K562 (cell line): ENCODE results near the gene EYA2. TPM values are rescaled to one million over a fixed set of nuclear protein-coding genes. Genes with fewer than 3 reads are reported as not detected.
A peak's percentile ranks its signal among the peaks of the same experiment; 100 is the strongest.

Source experiments
- BCLAF1 ChIP-seq, 2 experiments: fragments of 450-650 bp in 1 of 2; IDR thresholded peaks; 2 replicates each; pipeline ENCODE4 v1.6.1; 2011 to 2017; ENCODE audit warnings: low read depth in 2 of 2, antibody characterized with exemption in 1 of 2, borderline replicate concordance in 1 of 2, low read length in 1 of 2, mild to moderate bottlenecking in 1 of 2, mixed read lengths in 1 of 2; ENCODE audit not compliant: control insufficient read depth in 1 of 2
- BRD9 ChIP-seq: fragments of 450-650 bp; IDR thresholded peaks from 2 replicates; pipeline ENCODE4 v1.6.1; 2018; ENCODE audit warnings: low read depth; ENCODE audit not compliant: partially characterized antibody
- CBFA2T2 ChIP-seq: fragments of 450-650 bp; conservative IDR thresholded peaks from 2 replicates; pipeline ENCODE4 v1.6.1; 2017; ENCODE audit warnings: mild to moderate bottlenecking
- CBFA2T3 ChIP-seq: fragments of 450-650 bp; IDR thresholded peaks from 2 replicates; pipeline ENCODE4 v1.6.1; 2017
- ETV1 ChIP-seq: fragments of 450-650 bp; conservative IDR thresholded peaks from 2 replicates; pipeline ENCODE4 v1.6.1; 2016; ENCODE audit warnings: missing genetic modification characterization, control low read depth, low read depth, missing compliant biosample characterization
- ETV6 ChIP-seq, 3 experiments: fragments of 150-350 bp in 1 of 3; sonication (generic) in 1 of 3; formaldehyde crosslinking in 1 of 3; IDR thresholded peaks; 2 replicates each; pipeline versions ENCODE4 v1.6.1 to v1.8.0; 2014 to 2022; ENCODE audit warnings: borderline replicate concordance in 2 of 3, low read depth in 2 of 3, antibody characterized with exemption in 1 of 3, low read length in 1 of 3, mild to moderate bottlenecking in 1 of 3, missing genetic modification reagents in 1 of 3
- EWSR1 ChIP-seq: fragments of 450-650 bp; IDR thresholded peaks from 2 replicates; pipeline ENCODE4 v1.6.1; 2018; ENCODE audit warnings: borderline replicate concordance, mild to moderate bottlenecking, low read depth, moderate library complexity; ENCODE audit not compliant: partially characterized antibody
- HDAC3 ChIP-seq: fragments of 450-650 bp; IDR thresholded peaks from 2 replicates; pipeline ENCODE4 v1.6.1; 2018; ENCODE audit warnings: borderline replicate concordance, mild to moderate bottlenecking, moderate library complexity; ENCODE audit not compliant: partially characterized antibody
- HMBOX1 ChIP-seq: sonication (generic); IDR thresholded peaks from 2 replicates; pipeline ENCODE4 v1.6.1; 2016
- HNRNPUL1 ChIP-seq: fragments of 200-400 bp; formaldehyde crosslinking; IDR thresholded peaks from 2 replicates; pipeline ENCODE4 v1.6.1; 2017; ENCODE audit warnings: low read length
- IFI16 ChIP-seq: fragments of 250-450 bp; sonication (Bioruptor Pico); IDR thresholded peaks from 2 replicates; pipeline ENCODE4 v2.1.2; 2022; ENCODE audit warnings: mild to moderate bottlenecking, inconsistent platforms
- MLX ChIP-seq, 2 experiments: fragments of 450-650 bp in 1 of 2; sonication (generic) in 1 of 2; formaldehyde crosslinking; conservative IDR thresholded peaks; 2 replicates each; pipeline versions ENCODE4 v1.4.0 to v1.8.1; 2020 to 2022; ENCODE audit warnings: mild to moderate bottlenecking in 1 of 2, missing genetic modification reagents in 1 of 2
- PHF20 ChIP-seq: fragments of 450-650 bp; IDR thresholded peaks from 2 replicates; pipeline ENCODE4 v1.6.1; 2018; ENCODE audit not compliant: partially characterized antibody
- PHF21A ChIP-seq: fragments of 450-650 bp; IDR thresholded peaks from 2 replicates; pipeline ENCODE4 v1.6.1; 2017; ENCODE audit warnings: low read depth, borderline replicate concordance
- RAD21 ChIP-seq, 2 experiments: fragments of 250-450 bp in 1 of 2; fragments of 450-650 bp in 1 of 2; sonication (Bioruptor Pico) in 1 of 2; formaldehyde crosslinking in 1 of 2; IDR thresholded peaks in 1 of 2; conservative IDR thresholded peaks in 1 of 2; 2 replicates each; pipeline versions ENCODE4 v1.4.0 to v1.8.0; 2020 to 2022; ENCODE audit warnings: mild to moderate bottlenecking in 2 of 2, moderate library complexity in 1 of 2
- RFX7 ChIP-seq: fragments of 250-450 bp; sonication (Bioruptor Pico); IDR thresholded peaks from 2 replicates; pipeline ENCODE4 v1.5.1; 2021; ENCODE audit warnings: mild to moderate bottlenecking
- SMARCC2 ChIP-seq: fragments of 450-650 bp; IDR thresholded peaks from 2 replicates; pipeline ENCODE4 v1.6.1; 2017; ENCODE audit warnings: antibody characterized with exemption, moderate library complexity, mild to moderate bottlenecking, low read depth
- SRSF1 ChIP-seq: fragments of 200-400 bp; formaldehyde crosslinking; IDR thresholded peaks from 2 replicates; pipeline ENCODE4 v1.6.1; 2017; ENCODE audit warnings: mild to moderate bottlenecking, low read depth, low read length, moderate library complexity
- ZBTB49 ChIP-seq: sonication (generic); formaldehyde crosslinking; IDR thresholded peaks from 2 replicates; pipeline ENCODE4 v1.8.0; 2022; ENCODE audit warnings: missing genetic modification reagents, mild to moderate bottlenecking, borderline replicate concordance
- ZNF133 ChIP-seq: fragments of 250-450 bp; sonication (Bioruptor Pico); IDR thresholded peaks from 2 replicates; pipeline ENCODE4 v1.4.0; 2020; ENCODE audit warnings: mild to moderate bottlenecking
- ZNF584 ChIP-seq: fragments of 200-800 bp; sonication (Bioruptor generic); IDR thresholded peaks from 2 replicates; pipeline ENCODE4 v1.6.1; 2016; ENCODE audit warnings: low read depth, mild to moderate bottlenecking, missing genetic modification characterization, missing compliant biosample characterization
- polyA plus RNA-seq, 8 experiments: library from polyadenylated mRNA; depleted of rRNA in 4 of 8; stranded (reverse) in 5 of 8; unstranded in 3 of 8; fragments of >200 nt; fragmentation: Nextera tagmentation in 2 of 8; fragmentation: Illumina TruSeq in 1 of 8; extraction: Ambion mirVana in 2 of 8; extraction: Trizol in 1 of 8; gene quantifications; 2 replicates each; pipeline versions ENCODE4 v1.2.1 to v1.2.3, GENCODE V29; 2011 to 2014; ENCODE audit warnings: inconsistent platforms in 1 of 8, missing spikeins in 1 of 8
- total RNA-seq, 7 experiments: library from RNA; depleted of rRNA in 6 of 7; stranded (reverse); fragments of >200 nt in 6 of 7; fragmentation: Illumina TruSeq in 2 of 7; extraction: Trizol in 2 of 7; gene quantifications; 2 replicates each; pipeline versions ENCODE4 v1.2.1 to v1.2.3, GENCODE V29; 2011 to 2021; ENCODE audit warnings: low replicate concordance in 1 of 7

The EYA2 gene
- total and polyA plus RNA-seq, 9 of the 15 experiments (the other 6 are each of a cell fraction or from before 2014, with no cell fraction given): 0.03 TPM; not detected in 8

- TF ChIP-seq RFX7 (CRISPR knock-in tag) (no peak), PHF20 (no peak), CBFA2T2 (no peak), CBFA2T3 (no peak), IFI16 (CRISPR knock-in tag) (no peak), EWSR1 (peak; percentile 9), BCLAF1 (IDR thresholded peaks at IDR 0.05; ENCODE audit: borderline replicate concordance in 1 of 2, control insufficient read depth in 1 of 2, low read depth in 2 of 2, low read length in 1 of 2) (peak in 1 of 2 experiments; percentile 76; a peak in 1 of 4 replicates), ZBTB49 (CRISPR knock-in tag) (no peak), PHF21A (no peak), ETV6 (IDR thresholded peaks at IDR 0.05; ENCODE audit: borderline replicate concordance in 1 of 2, low read depth in 2 of 2, low read length in 1 of 2) (no peak), ETV6 (CRISPR knock-in tag; IDR thresholded peaks at IDR 0.05; ENCODE audit: borderline replicate concordance) (no peak), SMARCC2 (no peak), HNRNPUL1 (no peak), SRSF1 (no peak), ZNF584 (no peak), HDAC3 (no peak), ZNF133 (CRISPR knock-in tag) (no peak), MLX (CRISPR knock-in tag; conservative IDR thresholded peaks at IDR 0.05) (no peak), HMBOX1 (no peak), ETV1 (tag) (no peak), BRD9 (peak; percentile 39), RAD21 (CRISPR knock-in tag; conservative IDR thresholded peaks at IDR 0.05 in 1 of 2, IDR thresholded peaks at IDR 0.05 in 1 of 2) (peak; percentile 22 to 68; a peak in 3 of 4 replicates)
These were observed 311.0 kb downstream of the EYA2 start (continued) for GRCh38 chr20:47205577-47206123.
